Thoracic aorta (tissue), 2 donors: Measurements from ENCODE around the gene ELOVL5. TPM values are rescaled to one million over a fixed set of nuclear protein-coding genes. Genes with fewer than 3 reads are reported as not detected.
A peak's percentile ranks its signal among the peaks of the same experiment; 100 is the strongest.

Experiments
- ATAC-seq: fragments of 150-250 bp; one replicate; pipeline ENCODE4 v1.8.0; 2017; ENCODE audit warnings: low read depth; ENCODE audit not compliant: insufficient number of reproducible peaks, low FRiP score
- DNase-seq: peaks from one replicate; pipeline ENCODE4 v3.0.0-alpha.2; 2020; ENCODE audit warnings: low spot score
- H3K27ac ChIP-seq, 2 donors: fragments of 200-600 bp; sonication (generic); 1 replicate in 1 of 2; 2 replicates in 1 of 2; pipeline ENCODE4 v1.5.1; 2016; ENCODE audit warnings: mild to moderate bottlenecking in 2 of 2, moderate library complexity in 2 of 2
- H3K27me3 ChIP-seq: fragments of 200-600 bp; sonication (generic); replicated peaks from 2 replicates; pipeline ENCODE4 v1.6.0; 2016; ENCODE audit warnings: mild to moderate bottlenecking; ENCODE audit not compliant: insufficient read depth
- H3K36me3 ChIP-seq: fragments of 200-600 bp; sonication (generic); one replicate; pipeline ENCODE4 v1.5.1; 2016
- H3K4me1 ChIP-seq, 2 donors: fragments of 200-600 bp; sonication (generic); 1 replicate in 1 of 2; 2 replicates in 1 of 2; pipeline versions ENCODE4 v1.5.1 to v1.6.0; 2016; ENCODE audit warnings: low read depth in 2 of 2, mild to moderate bottlenecking in 1 of 2; ENCODE audit not compliant: control insufficient read depth in 1 of 2
- H3K4me3 ChIP-seq: fragments of 200-600 bp; sonication (generic); 2 replicates; pipeline ENCODE4 v1.5.1; 2016; ENCODE audit warnings: mild to moderate bottlenecking
- H3K9me3 ChIP-seq: fragments of 200-600 bp; sonication (generic); 2 replicates; pipeline ENCODE4 v1.5.1; 2016
- CTCF ChIP-seq: fragments of 200-600 bp; sonication (generic); IDR thresholded peaks from one replicate; pipeline ENCODE4 v1.5.1; 2019; ENCODE audit warnings: antibody characterized with exemption
- total RNA-seq, 2 donors: library from RNA; depleted of rRNA; stranded (reverse); fragments of >200 nt; gene quantifications; one replicate each; pipeline versions ENCODE4 v1.1.0 to v1.2.3, GENCODE V29; 2016

The ELOVL5 gene
- total RNA-seq, 2 donors from 2014 or later = 61.1 to 86.8 TPM

- Histone ChIP-seq H3K9me3 (no peaks in the 10 kb centered on the region), H3K27me3 (no peaks in the 10 kb centered on the region), H3K4me1 (peaks cover 8 to 12% of the 10 kb centered on the region in 2 donors), H3K27ac (peak overlapping the region in 1 of 2 donors; percentile 3), H3K4me3 (no peak overlapping the region), H3K36me3 (no peaks in the 10 kb centered on the region)
- DNase-seq (no peak), ATAC-seq (no peak)
- no peak for TF ChIP-seq CTCF
Observed at GRCh38 chr6:53376661-53377226, 28.0 kb upstream of the ELOVL5 start.

GRCh38 chr6:53375847-53376246 is 27.1 kb upstream of the ELOVL5 start:
- no peaks in the 10 kb centered on the region for H3K36me3 ChIP-seq
- H3K27me3 ChIP-seq = no peaks in the 10 kb centered on the region
- no peak overlapping the region for H3K27ac ChIP-seq
- TF ChIP-seq CTCF = no peak
- H3K4me3 ChIP-seq = no peak overlapping the region
- H3K9me3 ChIP-seq = no peaks in the 10 kb centered on the region
- ATAC-seq = no peak
- DNase-seq = no peak
- H3K4me1 ChIP-seq = peaks cover 8 to 12% of the 10 kb centered on the region in 2 donors

GRCh38 chr6:53373638-53374037 is 24.9 kb upstream of the ELOVL5 start:
- H3K27me3 ChIP-seq = no peaks in the 10 kb centered on the region
- no peak overlapping the region for H3K4me3 ChIP-seq
- no peaks in the 10 kb centered on the region for H3K9me3 ChIP-seq
- H3K4me1 ChIP-seq = peaks cover 8 to 12% of the 10 kb centered on the region in 2 donors
- no peak overlapping the region for H3K27ac ChIP-seq
- ATAC-seq = no peak
- TF ChIP-seq CTCF = no peak
- no peak for DNase-seq
- H3K36me3 ChIP-seq = no peaks in the 10 kb centered on the region

- Histone ChIP-seq H3K9me3 (no peaks in the 10 kb centered on the region), H3K27me3 (no peaks in the 10 kb centered on the region), H3K36me3 (no peaks in the 10 kb centered on the region), H3K27ac (no peak overlapping the region), H3K4me3 (no peak overlapping the region), H3K4me1 (no peaks in the 10 kb centered on the region)
- DNase-seq (no peak), ATAC-seq (no peak)
- TF ChIP-seq CTCF = no peak
Observed at GRCh38 chr6:53369876-53370515, 21.2 kb upstream of the ELOVL5 start.

GRCh38 chr6:53369051-53369450 is 20.3 kb upstream of the ELOVL5 start:
- Histone ChIP-seq H3K9me3 (no peaks in the 10 kb centered on the region), H3K4me3 (no peak overlapping the region), H3K27ac (no peak overlapping the region), H3K36me3 (no peaks in the 10 kb centered on the region), H3K4me1 (no peaks in the 10 kb centered on the region), H3K27me3 (no peaks in the 10 kb centered on the region)
- DNase-seq (no peak), ATAC-seq (no peak)
- no peak for TF ChIP-seq CTCF
